H1 (cell line): ENCODE results near the gene SORCS3. TPM values are rescaled to one million over a fixed set of nuclear protein-coding genes. Genes with fewer than 3 reads are reported as not detected.
A peak's percentile ranks its signal among the peaks of the same experiment; 100 is the strongest.

Source experiments
- CTCF ChIA-PET: fragments of 300-600 bp; sonication (Branson Sonifier 250); formaldehyde crosslinking; loops from one replicate; lab custom pipeline; 2021; ENCODE audit not compliant: partially characterized antibody; lab: Charles Lee
- POLR2A ChIA-PET: fragments of 300-600 bp; sonication (Branson Sonifier 250); formaldehyde crosslinking; loops from one replicate; lab custom pipeline; 2021; ENCODE audit warnings: inconsistent platforms; ENCODE audit not compliant: partially characterized antibody; lab: Charles Lee
- DNase-seq, 2 experiments: peaks; one replicate each; pipeline versions ENCODE4 v3.0.0 to v3.0.0-alpha.2; 2010 to 2022; ENCODE audit warnings: low spot score in 2 of 2, low read depth in 1 of 2, mixed read lengths in 1 of 2
- FAIRE-seq: peaks from 2 replicates; lab custom pipeline; 2011; peaks lifted over from hg19 to GRCh38; lab: Jason Lieb, UNC
- H2AFZ ChIP-seq: 2 replicates; pipeline ENCODE4 v1.8.1; 2012; ENCODE audit warnings: low read length, inconsistent platforms
- H2AK5ac ChIP-seq: 2 replicates; pipeline ENCODE4 v1.6.1; 2013; ENCODE audit warnings: low read depth, low read length
- H2BK120ac ChIP-seq: replicated peaks from 2 replicates; pipeline ENCODE3; 2013; ENCODE audit warnings: low read depth, low read length, inconsistent platforms
- H2BK12ac ChIP-seq: 2 replicates; pipeline ENCODE4 v1.6.1; 2013; ENCODE audit warnings: low read depth, low read length
- H2BK15ac ChIP-seq: 2 replicates; pipeline ENCODE4 v1.6.1; 2013; ENCODE audit warnings: low read length
- H2BK20ac ChIP-seq: 2 replicates; pipeline ENCODE4 v1.6.1; 2013; ENCODE audit warnings: low read length
- H2BK5ac ChIP-seq: 2 replicates; pipeline ENCODE4 v1.6.1; 2013; ENCODE audit warnings: low read depth, low read length
- H3K14ac ChIP-seq: 2 replicates; pipeline ENCODE4 v1.6.1; 2013; ENCODE audit warnings: inconsistent platforms; ENCODE audit not compliant: insufficient read length
- H3K18ac ChIP-seq: 2 replicates; pipeline ENCODE4 v1.6.1; 2013; ENCODE audit warnings: low read length; ENCODE audit errors: extremely low read depth
- H3K23ac ChIP-seq: 2 replicates; pipeline ENCODE4 v1.6.1; 2013; ENCODE audit warnings: inconsistent platforms; ENCODE audit not compliant: insufficient read length
- H3K23me2 ChIP-seq: 2 replicates; pipeline ENCODE4 v1.6.1; 2013; ENCODE audit warnings: low read depth, low read length
- H3K27ac ChIP-seq: 2 replicates; pipeline ENCODE4 v1.6.1; 2011; ENCODE audit warnings: low read depth, low read length, inconsistent platforms
- H3K27me3 ChIP-seq, 4 experiments: replicated peaks in 1 of 4; 1 replicate in 1 of 4; 2 replicates in 3 of 4; pipeline versions ENCODE4 v1.6.1 to v1.8.1; 2011 to 2013; ENCODE audit warnings: low read length in 3 of 4, mild to moderate bottlenecking in 3 of 4, inconsistent platforms in 2 of 4, mixed read lengths in 2 of 4, moderate library complexity in 1 of 4; ENCODE audit not compliant: control insufficient read depth in 3 of 4, insufficient read depth in 3 of 4; ENCODE audit errors: extremely low read depth in 1 of 4
- H3K36me3 ChIP-seq, 4 experiments: 2 replicates each; pipeline versions ENCODE4 v1.6.1 to v1.8.1; 2011 to 2013; ENCODE audit warnings: mild to moderate bottlenecking in 4 of 4, low read length in 3 of 4, moderate library complexity in 2 of 4, control low read depth in 1 of 4, inconsistent platforms in 1 of 4; ENCODE audit not compliant: insufficient read depth in 4 of 4, control insufficient read depth in 2 of 4
- H3K4ac ChIP-seq: replicated peaks from 2 replicates; pipeline ENCODE3; 2013; ENCODE audit warnings: low read length, low read depth, mixed read lengths, inconsistent platforms; ENCODE audit not compliant: insufficient read length
- H3K4me1 ChIP-seq, 4 experiments: replicated peaks in 1 of 4; 1 replicate in 1 of 4; 2 replicates in 3 of 4; pipeline versions ENCODE4 v1.6.1 to v1.8.1; 2011 to 2013; ENCODE audit warnings: low read length in 3 of 4, inconsistent platforms in 2 of 4, mixed read lengths in 1 of 4; ENCODE audit not compliant: insufficient read depth in 4 of 4, control insufficient read depth in 3 of 4
- H3K4me2 ChIP-seq, 2 experiments: 2 replicates each; pipeline versions ENCODE4 v1.6.1 to v1.8.1; 2011 to 2013; ENCODE audit warnings: low read depth in 2 of 2, low read length in 2 of 2, control low read depth in 1 of 2, inconsistent platforms in 1 of 2, mild to moderate bottlenecking in 1 of 2; ENCODE audit not compliant: insufficient read depth in 1 of 2
- H3K4me3 ChIP-seq, 4 experiments: fragments of 200-600, 300-600 bp in 1 of 4; sonication (generic), shearing (Covaris generic), sonication (Bioruptor Twin) in 1 of 4; 2 replicates each; pipeline versions ENCODE4 v1.5.1 to v1.8.1; 2011 to 2016; ENCODE audit warnings: low read length in 4 of 4, low read depth in 3 of 4, control low read depth in 2 of 4, inconsistent platforms in 2 of 4, mild to moderate bottlenecking in 2 of 4, mixed read lengths in 1 of 4, moderate library complexity in 1 of 4; ENCODE audit not compliant: insufficient read depth in 2 of 4; ENCODE audit errors: extremely low read depth in 1 of 4
- H3K56ac ChIP-seq: replicated peaks from 2 replicates; pipeline ENCODE3; 2013; ENCODE audit warnings: low read depth, mild to moderate bottlenecking, mixed read lengths, low read length, inconsistent platforms; ENCODE audit not compliant: insufficient read length
- H3K79me1 ChIP-seq: 2 replicates; pipeline ENCODE4 v1.6.1; 2013; ENCODE audit warnings: low read depth, low read length, control low read depth
- H3K79me2 ChIP-seq, 2 experiments: 2 replicates each; pipeline versions ENCODE4 v1.6.1 to v1.8.1; 2012 to 2013; ENCODE audit warnings: low read length in 2 of 2, mild to moderate bottlenecking in 2 of 2, inconsistent platforms in 1 of 2; ENCODE audit not compliant: insufficient read depth in 2 of 2, control insufficient read depth in 1 of 2
- H3K9ac ChIP-seq, 4 experiments: replicated peaks in 1 of 4; 1 replicate in 1 of 4; 2 replicates in 3 of 4; pipeline versions ENCODE4 v1.6.1 to v1.8.1; 2011 to 2013; ENCODE audit warnings: low read depth in 3 of 4, low read length in 3 of 4, control low read depth in 2 of 4, mild to moderate bottlenecking in 2 of 4, moderate library complexity in 2 of 4, inconsistent platforms in 1 of 4; ENCODE audit errors: extremely low read depth in 1 of 4
- H3K9me3 ChIP-seq, 2 experiments: 2 replicates each; pipeline versions ENCODE4 v1.6.1 to v1.8.1; 2012 to 2013; ENCODE audit warnings: mild to moderate bottlenecking in 2 of 2, moderate library complexity in 2 of 2, control low read depth in 1 of 2, inconsistent platforms in 1 of 2, low read depth in 1 of 2, low read length in 1 of 2, mixed read lengths in 1 of 2; ENCODE audit not compliant: insufficient read depth in 2 of 2
- H4K20me1 ChIP-seq, 2 experiments: replicated peaks in 1 of 2; 2 replicates each; pipeline versions ENCODE3 to v1.8.1; 2011 to 2013; ENCODE audit warnings: inconsistent platforms in 2 of 2, low read length in 2 of 2, mild to moderate bottlenecking in 1 of 2; ENCODE audit not compliant: insufficient read depth in 2 of 2, control insufficient read depth in 1 of 2
- H4K5ac ChIP-seq: 2 replicates; pipeline ENCODE4 v1.6.1; 2013; ENCODE audit warnings: low read length, low read depth, mixed read lengths, inconsistent platforms; ENCODE audit not compliant: insufficient read length
- H4K8ac ChIP-seq: 2 replicates; pipeline ENCODE4 v1.8.0; 2013; ENCODE audit warnings: mild to moderate bottlenecking, moderate library complexity, low read length, inconsistent platforms; ENCODE audit not compliant: insufficient read depth; ENCODE audit errors: extremely low read depth
- H4K91ac ChIP-seq: replicated peaks from 2 replicates; pipeline ENCODE3; 2013; ENCODE audit warnings: low read length, mixed read lengths, inconsistent platforms; ENCODE audit not compliant: insufficient read length
- ASH2L ChIP-seq: fragments of 200-600, 300-600 bp; sonication (generic); IDR thresholded peaks from one replicate; pipeline ENCODE4 v1.7.1; 2017; ENCODE audit warnings: low read length
- CBX8 ChIP-seq: fragments of 300-800, 300-1000 bp; sonication (generic); IDR thresholded peaks from 2 replicates; pipeline ENCODE4 v1.7.1; 2016; ENCODE audit warnings: low read depth, low read length, borderline replicate concordance
- E2F6 ChIP-seq: IDR thresholded peaks from 2 replicates; pipeline ENCODE4 v1.6.1; 2012; ENCODE audit warnings: inconsistent platforms
- JUND ChIP-seq: IDR thresholded peaks from 2 replicates; pipeline ENCODE4 v1.6.1; 2011; ENCODE audit warnings: mild to moderate bottlenecking, improper control_type of control experiment, low read length
- RAD21 ChIP-seq, 2 experiments: IDR thresholded peaks in 1 of 2; conservative IDR thresholded peaks in 1 of 2; 2 replicates each; pipeline ENCODE4 v1.6.1; 2011; ENCODE audit warnings: low read depth in 2 of 2, low read length in 2 of 2, improper control_type of control experiment in 1 of 2, inconsistent platforms in 1 of 2, mild to moderate bottlenecking in 1 of 2, moderate library complexity in 1 of 2
- USF2 ChIP-seq: IDR thresholded peaks from 2 replicates; pipeline ENCODE4 v1.6.1; 2011; ENCODE audit warnings: low read length, improper control_type of control experiment
- WGBS, 2 experiments: shearing (Covaris generic) in 1 of 2; methylation state at CpG; one replicate each; pipeline versions ENCODE4 v1.1.6 to v1.1.7; 2013 to 2015; ENCODE audit warnings: low lambda C conversion rate in 2 of 2, mixed read lengths in 2 of 2, inconsistent platforms in 1 of 2, low coverage in 1 of 2, missing lambda C conversion rate in 1 of 2; ENCODE audit not compliant: insufficient replicate concordance in 2 of 2, insufficient coverage in 1 of 2, insufficient read length in 1 of 2; ENCODE audit errors: extremely low coverage in 1 of 2, missing lambda C conversion rate in 1 of 2; 5-methylcytosine and 5-hydroxymethylcytosine counted together
- polyA plus RNA-seq, 7 experiments: library from polyadenylated mRNA; depleted of rRNA in 3 of 7; stranded (reverse) in 5 of 7; unstranded in 2 of 7; fragments of >200 nt in 5 of 7; fragments of 200-250 nt in 2 of 7; gene quantifications; 1 replicate in 5 of 7; 2 replicates in 1 of 7; 4 replicates in 1 of 7; pipeline versions ENCODE4 v1.2.1 to v1.2.3, GENCODE V29; 2011 to 2013; ENCODE audit warnings: missing spikeins in 2 of 7, mixed read lengths in 2 of 7
- total RNA-seq: library from RNA; stranded (reverse); fragmentation: NEBNext Ultra II Directional; extraction: Animal tissue kit (Norgen Biotek cat#: 25700); gene quantifications from 2 replicates; pipeline ENCODE4 v1.2.1, GENCODE V29; 2021
- TF ChIP-seq, protein P1 (sequence below), 3 experiments: IDR thresholded peaks; 1 replicate in 2 of 3; 2 replicates in 1 of 3; pipeline versions ENCODE4 v1.5.1 to v1.6.1; 2011; ENCODE audit warnings: low read length in 3 of 3, mild to moderate bottlenecking in 3 of 3, inconsistent platforms in 2 of 3, low read depth in 1 of 3, moderate library complexity in 1 of 3; ENCODE audit not compliant: insufficient read depth in 1 of 3; ENCODE audit errors: control extremely low read depth in 1 of 3

The SORCS3 gene
- total and polyA plus RNA-seq, 2 of the 8 experiments (the other 6 are each of a cell fraction or from before 2014, with no cell fraction given) = 0.26 to 0.88 TPM

- no peaks in the 10 kb centered on the region for H3K9me3 ChIP-seq
- ChIA-PET CTCF (no interaction called here), POLR2A (no interaction called here)
- no peak overlapping the region for H2BK5ac ChIP-seq
- no peaks in the 10 kb centered on the region for H3K36me3 ChIP-seq
- H2BK12ac ChIP-seq = no peak overlapping the region
- no peak overlapping the region for H2BK20ac ChIP-seq
- H3K4me3 ChIP-seq = peak overlapping the region in 1 of 4 experiments; percentile 51; a peak in 2 of 8 replicates
- H3K27ac ChIP-seq = no peak overlapping the region
- no peak for DNase-seq
- H3K23ac ChIP-seq = no peak overlapping the region
- no peaks in the 10 kb centered on the region for H3K79me2 ChIP-seq
- no peak overlapping the region for H3K56ac ChIP-seq
- H3K9ac ChIP-seq = no peak overlapping the region
- FAIRE-seq = no peak
- H3K14ac ChIP-seq = no peak overlapping the region
- H3K79me1 ChIP-seq = no peaks in the 10 kb centered on the region
- H3K23me2 ChIP-seq = no peaks in the 10 kb centered on the region
- H4K20me1 ChIP-seq = no peaks in the 10 kb centered on the region
- H4K91ac ChIP-seq = no peak overlapping the region
- H2AK5ac ChIP-seq = no peak overlapping the region
- no peaks in the 10 kb centered on the region; a peak in 1 of 7 replicates for H3K27me3 ChIP-seq
- H3K18ac ChIP-seq = no peak overlapping the region
- peak overlapping the region; percentile 15; the same call in 1 of the 2 replicates for H2AFZ ChIP-seq
- no peak overlapping the region for H3K4ac ChIP-seq
- H4K5ac ChIP-seq = no peak overlapping the region
- WGBS, 2 experiments = 67% methylated on average over 10 of the region's 10 CpGs; no CpG with 5 or more reads in 1 of the 2 experiments
- no peak overlapping the region for H2BK120ac ChIP-seq
- H3K4me1 ChIP-seq = peaks cover 0 to 15% (median 11%) of the 10 kb centered on the region in 4 experiments; a peak in 4 of 7 replicates
- no peak overlapping the region for H4K8ac ChIP-seq
- H2BK15ac ChIP-seq = no peak overlapping the region
- peak overlapping the region; percentile 58 to 64 for H3K4me2 ChIP-seq
- no peak for TF ChIP-seq RAD21 (IDR thresholded peaks at IDR 0.05 in 1 of 2, conservative IDR thresholded peaks at IDR 0.05 in 1 of 2; ENCODE audit: low read depth in 2 of 2, low read length in 2 of 2)
- TF ChIP-seq ASH2L = no peak
- TF ChIP-seq E2F6 = no peak
- no peak for TF ChIP-seq USF2
- TF ChIP-seq JUND = no peak
- TF ChIP-seq CBX8 = no peak
- TF ChIP-seq, protein P1, sequence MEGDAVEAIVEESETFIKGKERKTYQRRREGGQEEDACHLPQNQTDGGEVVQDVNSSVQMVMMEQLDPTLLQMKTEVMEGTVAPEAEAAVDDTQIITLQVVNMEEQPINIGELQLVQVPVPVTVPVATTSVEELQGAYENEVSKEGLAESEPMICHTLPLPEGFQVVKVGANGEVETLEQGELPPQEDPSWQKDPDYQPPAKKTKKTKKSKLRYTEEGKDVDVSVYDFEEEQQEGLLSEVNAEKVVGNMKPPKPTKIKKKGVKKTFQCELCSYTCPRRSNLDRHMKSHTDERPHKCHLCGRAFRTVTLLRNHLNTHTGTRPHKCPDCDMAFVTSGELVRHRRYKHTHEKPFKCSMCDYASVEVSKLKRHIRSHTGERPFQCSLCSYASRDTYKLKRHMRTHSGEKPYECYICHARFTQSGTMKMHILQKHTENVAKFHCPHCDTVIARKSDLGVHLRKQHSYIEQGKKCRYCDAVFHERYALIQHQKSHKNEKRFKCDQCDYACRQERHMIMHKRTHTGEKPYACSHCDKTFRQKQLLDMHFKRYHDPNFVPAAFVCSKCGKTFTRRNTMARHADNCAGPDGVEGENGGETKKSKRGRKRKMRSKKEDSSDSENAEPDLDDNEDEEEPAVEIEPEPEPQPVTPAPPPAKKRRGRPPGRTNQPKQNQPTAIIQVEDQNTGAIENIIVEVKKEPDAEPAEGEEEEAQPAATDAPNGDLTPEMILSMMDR (IDR thresholded peaks at IDR 0.05; ENCODE audit: control extremely low read depth in 1 of 3, insufficient read depth in 1 of 3, low read depth in 1 of 3, low read length in 3 of 3) = no peak
These were observed 94.8 kb downstream of the SORCS3 start for GRCh38 chr10:104735757-104736391.
